Measurements from ENCODE around the gene RNPS1.

DNA sequence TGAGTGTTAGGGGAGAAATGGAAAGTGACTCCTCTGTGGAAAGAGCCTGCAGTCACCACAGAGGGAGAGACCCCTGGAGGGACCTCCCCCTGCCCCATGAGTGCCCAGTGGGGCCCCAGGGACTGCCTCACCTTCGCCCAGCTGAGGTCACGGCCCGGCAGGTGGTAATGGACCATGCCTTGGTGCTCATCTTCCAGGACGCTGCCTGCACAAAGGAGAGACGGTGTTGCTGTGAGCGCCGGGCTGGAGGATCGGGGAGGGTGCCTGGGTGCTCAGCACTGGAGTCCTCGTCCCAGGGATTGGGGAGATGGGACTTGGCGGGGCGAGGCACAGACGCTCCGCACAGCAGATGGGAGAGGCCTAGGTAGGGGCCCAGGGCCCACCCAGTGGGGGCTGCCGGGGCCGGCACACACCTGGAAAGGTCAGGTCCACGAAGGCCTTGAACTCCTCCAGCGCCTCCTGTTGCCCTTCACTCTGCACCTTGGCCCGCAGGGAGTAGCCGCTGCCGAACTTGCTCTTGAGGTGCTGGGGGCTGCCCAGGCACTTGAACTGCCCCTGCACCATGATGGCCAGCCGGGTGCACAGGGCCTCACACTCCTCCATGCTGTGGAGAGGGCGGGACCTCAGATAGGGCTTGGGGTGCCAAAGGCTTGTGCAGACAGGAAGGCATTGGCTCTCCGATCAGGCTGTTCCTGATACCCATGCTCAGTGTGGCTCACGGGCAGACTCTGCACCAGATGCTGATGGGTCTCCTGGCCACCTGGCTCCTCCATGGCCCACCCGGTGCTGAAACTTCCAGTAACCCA lies 9.7 kb upstream of the RNPS1 start:
- TF ChIP-seq, protein P1, sequence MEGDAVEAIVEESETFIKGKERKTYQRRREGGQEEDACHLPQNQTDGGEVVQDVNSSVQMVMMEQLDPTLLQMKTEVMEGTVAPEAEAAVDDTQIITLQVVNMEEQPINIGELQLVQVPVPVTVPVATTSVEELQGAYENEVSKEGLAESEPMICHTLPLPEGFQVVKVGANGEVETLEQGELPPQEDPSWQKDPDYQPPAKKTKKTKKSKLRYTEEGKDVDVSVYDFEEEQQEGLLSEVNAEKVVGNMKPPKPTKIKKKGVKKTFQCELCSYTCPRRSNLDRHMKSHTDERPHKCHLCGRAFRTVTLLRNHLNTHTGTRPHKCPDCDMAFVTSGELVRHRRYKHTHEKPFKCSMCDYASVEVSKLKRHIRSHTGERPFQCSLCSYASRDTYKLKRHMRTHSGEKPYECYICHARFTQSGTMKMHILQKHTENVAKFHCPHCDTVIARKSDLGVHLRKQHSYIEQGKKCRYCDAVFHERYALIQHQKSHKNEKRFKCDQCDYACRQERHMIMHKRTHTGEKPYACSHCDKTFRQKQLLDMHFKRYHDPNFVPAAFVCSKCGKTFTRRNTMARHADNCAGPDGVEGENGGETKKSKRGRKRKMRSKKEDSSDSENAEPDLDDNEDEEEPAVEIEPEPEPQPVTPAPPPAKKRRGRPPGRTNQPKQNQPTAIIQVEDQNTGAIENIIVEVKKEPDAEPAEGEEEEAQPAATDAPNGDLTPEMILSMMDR (IDR thresholded peaks at IDR 0.05) = no peak
- no peak for TF ChIP-seq POLR2A (IDR thresholded peaks at IDR 0.05)

Data from thyroid gland (tissue), 4 donors.